Caki2 (cell line): ENCODE results near the gene PRPF6. TPM values are rescaled to one million over a fixed set of nuclear protein-coding genes. Genes with fewer than 3 reads are reported as not detected.

ENCODE experiments used
- DNase-seq: peaks from one replicate; pipeline ENCODE4 v3.0.0-alpha.2; 2015; ENCODE audit warnings: low read depth
- in situ Hi-C: cut with HindIII; loops from 2 replicates; pipeline ENCODE4 v1.10.0; 2016; ENCODE audit warnings: low sequenced_read_pairs, low pct_unique_long_range_greater_than_20kb, mixed read lengths
- total RNA-seq: library from RNA; depleted of rRNA; stranded (reverse); fragments of >200 nt; shearing (Covaris generic); gene quantifications from 2 replicates; pipeline ENCODE4 v1.2.3, GENCODE V29; 2014; ENCODE audit warnings: low replicate concordance

Gene PRPF6
- total RNA-seq, 1 experiment from 2014 or later, result 130 TPM

DNA sequence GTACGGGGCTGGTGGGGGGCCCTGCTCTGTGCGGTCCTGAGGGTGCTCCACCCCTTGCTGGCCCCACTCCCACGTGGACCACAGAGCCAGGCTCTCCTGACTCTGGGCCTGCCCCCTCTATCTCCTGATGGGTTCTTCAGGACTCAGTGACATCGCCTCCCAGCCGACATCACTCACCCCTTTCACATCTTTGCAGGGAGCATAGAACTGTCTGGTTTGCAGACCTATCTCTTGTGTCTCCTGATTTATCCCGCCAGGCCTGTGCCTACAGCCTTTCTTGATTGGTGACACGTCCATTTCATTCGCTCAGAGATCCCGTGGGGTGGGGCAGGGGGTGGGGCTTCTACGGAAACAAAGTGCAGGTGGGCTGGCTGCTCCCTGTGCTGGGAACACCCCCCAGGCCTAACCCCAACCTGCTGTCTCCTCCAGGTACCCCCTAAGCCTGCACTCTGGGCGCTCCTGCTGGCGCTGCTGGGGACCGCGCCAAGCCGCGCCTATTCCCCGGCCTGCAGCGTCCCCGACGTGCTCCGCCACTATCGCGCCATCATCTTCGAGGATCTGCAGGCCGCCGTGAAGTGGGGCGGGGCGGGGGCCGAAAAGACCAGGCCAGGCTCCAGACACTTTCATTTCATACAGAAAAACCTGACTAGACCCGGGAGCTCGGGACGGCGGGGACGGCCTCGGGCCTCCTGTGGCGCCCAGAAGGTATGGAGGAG lies 56.7 kb downstream of the PRPF6 start:
- in situ Hi-C loops, result no loop called here
- no peak for DNase-seq

- in situ Hi-C loops, result no loop called here
- DNase-seq, result no peak
Measured at GRCh38 chr20:64038224-64038564, 57.3 kb downstream of the PRPF6 start.

DNA sequence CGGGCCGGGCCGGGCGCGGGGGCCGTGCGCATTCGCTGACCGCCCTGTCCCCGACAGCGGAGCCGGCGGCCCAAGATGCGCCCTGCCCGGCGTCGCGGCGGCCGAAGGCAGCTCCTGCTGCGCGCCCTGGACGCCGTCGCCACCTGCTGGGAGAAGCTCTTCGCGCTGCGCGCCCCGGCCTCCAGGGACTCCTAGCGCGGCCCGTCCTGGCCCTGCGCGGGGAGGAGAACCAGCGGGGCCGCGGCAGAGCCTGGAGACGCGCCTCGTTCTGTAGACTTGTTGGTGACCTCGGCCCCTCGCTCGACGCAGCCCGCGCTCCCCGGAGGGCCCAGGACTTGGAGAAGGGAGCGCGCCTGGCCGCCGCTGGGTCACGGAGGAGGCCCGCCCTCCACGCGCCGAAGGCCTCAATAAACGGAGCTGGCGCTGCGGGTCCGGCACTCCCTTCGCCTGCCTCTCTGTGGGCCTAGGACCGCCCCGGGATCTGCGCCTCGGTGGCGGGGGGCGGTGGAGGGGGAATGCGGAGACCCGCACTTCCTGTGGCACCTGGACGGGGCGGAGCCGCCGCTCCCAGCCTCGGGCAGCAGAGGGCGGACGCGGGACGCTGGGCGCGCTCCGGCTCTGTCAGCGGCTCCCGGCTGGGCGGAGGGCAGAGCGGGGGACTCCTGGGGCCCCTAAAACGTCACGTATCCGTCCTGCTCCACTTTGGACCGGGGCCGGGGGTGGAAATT lies 57.8 kb downstream of the PRPF6 start:
- in situ Hi-C loops, result no loop called here
- DNase-seq, result peak; percentile 89

DNA sequence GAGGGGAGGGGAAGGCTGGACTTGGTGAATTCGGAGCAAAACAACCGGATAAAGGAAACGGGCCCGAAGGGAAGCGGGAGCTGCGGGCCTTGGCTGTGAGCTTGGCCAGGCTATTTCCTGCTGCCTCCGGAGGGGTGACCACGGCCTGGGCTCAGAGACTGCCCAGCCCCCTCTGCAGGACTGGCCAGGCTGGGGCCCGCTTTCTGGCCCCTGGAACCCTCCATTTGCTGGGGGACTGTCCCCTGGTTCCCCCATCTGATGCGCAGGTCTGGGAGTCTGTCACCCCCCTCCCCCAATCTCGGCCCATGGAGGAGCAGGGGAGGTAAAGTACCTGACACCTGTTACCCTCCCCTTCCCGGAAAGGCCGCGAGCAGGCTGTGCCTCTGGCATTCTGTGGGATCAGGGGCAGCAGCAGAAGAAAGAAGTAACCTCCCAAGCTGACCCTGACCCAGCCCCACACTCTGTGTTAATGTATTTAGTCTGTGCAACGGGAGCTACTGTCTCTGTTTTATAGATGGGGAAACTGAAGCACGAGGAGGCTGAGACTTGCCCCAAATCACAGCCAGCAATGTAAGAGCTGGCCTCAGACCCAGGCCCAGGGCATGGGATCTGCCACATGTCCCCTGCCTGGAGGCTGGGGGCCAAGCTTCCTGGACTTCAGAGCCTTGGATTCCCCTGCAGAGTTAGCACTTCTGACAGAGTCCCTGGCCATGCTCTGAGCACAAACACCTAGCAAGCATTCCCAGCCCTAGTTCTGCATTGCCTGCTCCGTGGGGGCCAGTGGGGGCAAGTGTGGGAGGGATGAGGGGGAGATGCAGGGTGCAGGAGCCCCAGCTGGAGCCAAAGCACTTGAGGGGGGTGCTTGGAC lies 58.6 kb downstream of the PRPF6 start:
- in situ Hi-C loops, result no loop called here
- no peak for DNase-seq

GRCh38 chr20:64040231-64041039 lies 59.5 kb downstream of the PRPF6 start:
- DNase-seq, result no peak
- in situ Hi-C loops, result no loop called here

GRCh38 chr20:64041040-64041780 lies 60.3 kb downstream of the PRPF6 start:
- in situ Hi-C loops, result no loop called here
- no peak for DNase-seq

DNA sequence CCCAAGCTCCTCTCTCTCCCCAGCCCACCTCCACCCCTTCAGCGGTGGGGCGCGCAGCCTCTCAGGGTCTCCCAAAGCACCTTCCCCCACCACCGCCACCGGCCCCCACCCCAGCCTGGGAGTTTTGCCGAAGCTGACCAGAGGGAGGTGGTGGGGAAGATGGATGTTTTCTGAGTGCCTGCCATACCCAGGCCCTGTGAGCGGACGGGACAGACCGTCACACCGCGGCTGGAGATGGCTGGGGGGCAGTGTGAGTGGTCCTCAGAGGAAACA lies 60.8 kb downstream of the PRPF6 start:
- DNase-seq, result no peak
- in situ Hi-C loops, result no loop called here

GRCh38 chr20:64042054-64042781 lies 61.3 kb downstream of the PRPF6 start:
- no peak for DNase-seq
- in situ Hi-C loops, result no loop called here

GRCh38 chr20:64043768-64044167 lies 62.8 kb downstream of the PRPF6 start:
- DNase-seq, result no peak
- in situ Hi-C loops, result no loop called here

DNA sequence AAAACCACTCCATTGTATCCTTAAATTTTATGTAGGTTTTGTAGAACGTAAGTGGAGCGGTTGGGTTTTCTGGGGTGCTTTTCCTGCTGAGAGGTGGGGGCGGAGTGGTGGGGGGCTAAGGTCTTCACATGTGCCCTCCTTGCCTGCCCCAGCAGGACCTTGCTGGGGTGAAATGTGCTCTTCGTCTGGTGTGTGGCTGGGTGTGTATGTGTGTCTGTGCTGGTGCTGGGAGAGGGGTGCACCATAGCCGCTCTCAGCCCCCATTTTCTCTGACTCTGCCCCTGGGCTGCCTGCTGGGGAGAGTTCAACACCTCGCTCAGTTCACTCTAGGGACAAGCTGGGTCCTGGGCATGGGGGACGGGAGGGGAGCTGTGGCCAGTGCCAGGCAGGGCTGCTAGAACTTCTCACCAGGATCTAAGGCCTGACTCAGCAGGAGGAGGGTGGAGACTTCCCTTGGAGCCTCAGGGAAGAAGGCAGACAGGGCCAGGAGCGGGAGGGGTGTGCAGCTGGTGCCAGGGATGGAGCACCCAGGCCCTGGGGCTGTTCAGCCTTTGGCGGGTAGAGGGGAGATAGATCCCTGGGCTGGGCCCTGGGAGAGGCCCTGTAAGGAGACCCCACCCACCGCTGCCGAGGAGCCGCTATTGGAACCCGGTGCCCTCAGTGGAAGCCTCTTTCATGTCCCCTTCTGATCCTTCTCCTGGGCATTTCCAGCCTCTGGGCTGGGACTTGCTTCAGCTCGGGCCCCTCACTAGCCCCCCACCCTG lies 63.7 kb downstream of the PRPF6 start:
- in situ Hi-C loops, result no loop called here
- peak; percentile 67 for DNase-seq

DNA sequence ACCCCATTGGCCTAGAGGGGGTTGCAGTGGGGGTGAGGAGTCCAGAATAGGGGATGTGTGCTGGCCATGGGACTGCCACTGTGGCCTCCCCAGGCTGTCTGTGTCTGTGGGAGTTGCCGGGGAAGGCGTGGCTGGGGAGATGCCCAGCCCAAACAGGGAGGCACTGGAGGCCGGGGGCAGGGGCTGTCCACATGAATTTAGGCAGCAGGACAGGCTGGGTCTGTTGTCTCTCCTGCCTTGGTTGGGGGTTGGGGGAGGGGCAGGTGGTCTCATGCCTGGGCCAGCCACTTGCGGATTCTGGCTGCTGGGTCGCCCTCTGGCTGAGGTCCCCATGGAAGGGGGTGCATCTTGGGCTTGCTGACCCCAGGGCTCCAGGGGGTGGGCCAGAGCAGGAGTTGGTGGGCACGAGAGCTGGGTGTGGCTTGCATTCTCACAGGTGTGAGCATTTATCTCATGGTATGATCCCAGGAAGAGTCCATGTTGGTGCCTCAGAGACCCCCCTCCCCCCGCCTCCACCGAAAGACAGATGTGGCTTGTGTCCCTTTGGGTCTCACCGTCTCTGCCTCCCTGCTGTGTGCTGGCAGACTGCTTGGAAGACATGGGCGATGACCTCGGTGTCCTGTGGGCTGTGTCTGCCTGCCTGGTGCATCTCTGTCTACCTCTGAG lies 64.5 kb downstream of the PRPF6 start:
- in situ Hi-C loops, result no loop called here
- DNase-seq, result no peak

DNA sequence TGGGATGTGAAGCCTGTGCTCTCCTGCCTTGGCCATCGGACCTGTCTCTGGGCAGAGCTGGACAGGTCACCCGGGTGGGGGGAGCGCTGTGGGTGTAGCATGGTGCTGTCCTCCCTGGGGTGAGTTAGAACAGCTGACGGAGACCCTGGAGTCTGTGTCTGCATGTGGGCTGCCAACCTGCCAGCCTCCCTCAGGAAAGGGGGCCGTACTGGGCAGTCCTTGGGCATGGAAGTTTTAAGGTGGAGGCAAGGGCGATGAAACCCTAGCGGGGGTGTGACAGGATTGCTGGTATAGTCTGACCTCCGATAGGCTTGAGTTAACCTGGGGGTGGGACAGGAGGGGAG lies 66.1 kb downstream of the PRPF6 start:
- in situ Hi-C loops, result no loop called here
- DNase-seq, result no peak

GRCh38 chr20:64047968-64048401 lies 67.1 kb downstream of the PRPF6 start:
- no peak for DNase-seq
- in situ Hi-C loops, result no loop called here

DNA sequence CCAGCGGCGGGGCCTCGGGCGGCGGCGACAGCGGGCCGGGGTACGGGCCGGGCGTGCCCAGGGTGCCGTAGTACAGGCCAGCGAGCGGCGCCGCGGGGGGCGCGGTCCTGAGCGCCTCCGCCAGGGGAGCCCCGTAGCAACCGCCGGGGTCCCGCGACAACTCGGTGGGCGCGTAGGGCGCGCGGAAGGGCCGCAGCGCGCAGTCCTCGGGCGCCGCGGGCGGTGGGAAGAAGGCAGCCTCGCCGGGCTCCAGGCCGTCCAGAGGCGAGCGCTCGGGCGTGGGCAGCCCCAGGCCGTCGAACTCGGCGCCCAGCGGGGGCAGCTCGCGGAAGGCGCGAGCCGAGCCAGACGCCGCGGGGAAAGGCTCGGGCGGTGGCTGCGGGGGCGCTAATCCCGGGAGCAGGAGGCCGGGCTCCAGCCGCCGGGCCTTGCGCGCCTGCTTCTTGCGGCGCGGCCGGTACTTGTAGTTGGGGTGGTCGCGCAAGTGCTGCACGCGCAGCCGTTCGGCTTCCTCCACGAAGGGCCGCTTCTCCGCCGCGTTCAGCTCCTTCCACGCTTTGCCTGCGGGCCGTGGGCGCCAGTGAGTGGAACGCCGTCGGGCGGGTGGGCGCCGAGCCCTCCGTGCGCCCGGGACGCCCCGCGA lies 67.6 kb downstream of the PRPF6 start:
- in situ Hi-C loops, result no loop called here
- DNase-seq, result no peak

- in situ Hi-C loops, result no loop called here
- no peak for DNase-seq
Measured at GRCh38 chr20:64049060-64049877, 68.3 kb downstream of the PRPF6 start, which contains the start of gene SOX18. SOX18 (minus strand) TSS chr20:64049639; CDS start chr20:64049516, 123 bp downstream.
